ENCODE results near the gene COL24A1. TPM values are rescaled to one million over a fixed set of nuclear protein-coding genes. Genes with fewer than 3 reads are reported as not detected.

COL24A1 gene
- total and polyA plus RNA-seq, 2 donors (not counting 3 experiments of a cell fraction or from before 2014, with no cell fraction given) = 0.03 TPM; not detected in 1

GRCh38 chr1:85847356-85847755 is 309.2 kb downstream of the COL24A1 start:
- no peaks in the 10 kb centered on the region for H3K36me3 ChIP-seq (ENCODE audit: control insufficient read depth in 2 of 2, extremely low read depth in 1 of 2, insufficient read depth in 2 of 2, low read length in 2 of 2)
- no peaks in the 10 kb centered on the region for H3K79me2 ChIP-seq (ENCODE audit: control insufficient read depth, insufficient read depth, low read length)
- DNase-seq (ENCODE audit: low read depth, low spot score) (no peak), FAIRE-seq (no peak)
- no peak overlapping the region for H3K27ac ChIP-seq (ENCODE audit: insufficient read depth, low read depth, low read length)
- POLR2A ChIA-PET = no interaction called here
- no peak overlapping the region for H3K4me3 ChIP-seq (replicated peaks in 1 of 3; ENCODE audit: insufficient read depth in 1 of 3, low read depth in 1 of 3, low read length in 3 of 3)
- no peaks in the 10 kb centered on the region for H3K9me3 ChIP-seq (replicated peaks; ENCODE audit: control insufficient read depth, insufficient read depth, low read length)
- no peak overlapping the region for H3K4me2 ChIP-seq (ENCODE audit: insufficient read depth, low read length)
- H2AFZ ChIP-seq (ENCODE audit: low read depth, low read length) = no peak overlapping the region
- H4K20me1 ChIP-seq (replicated peaks; ENCODE audit: control insufficient read depth, extremely low read depth, insufficient read depth, low read length) = no peaks in the 10 kb centered on the region
- no TSS peak for BruUV-seq (replicated peaks)
- peaks cover 4 to 31% of the 10 kb centered on the region in 2 experiments for H3K27me3 ChIP-seq (ENCODE audit: control insufficient read depth in 2 of 2, insufficient read depth in 2 of 2, low read length in 2 of 2)
- CTCF ChIA-PET = no interaction called here
- dilution Hi-C loops (cut with MboI; ENCODE audit: extremely low pct_ligation_motif_present, low sequenced_read_pairs) (no loop called here), intact Hi-C loops (cut with micrococcal nuclease) (no loop called here)
- no peaks in the 10 kb centered on the region for H3K9me1 ChIP-seq (replicated peaks; ENCODE audit: control insufficient read depth, extremely low read depth, insufficient read depth, low read length)
- TF ChIP-seq CTCF (IDR thresholded peaks at IDR 0.05; ENCODE audit: extremely low read depth in 1 of 2, insufficient read depth in 1 of 2, low read depth in 1 of 2, low read length in 2 of 2) (no peak), JUN (IDR thresholded peaks at IDR 0.05; ENCODE audit: borderline replicate concordance, insufficient read depth, insufficient read length, low read depth) (no peak), MYC (IDR thresholded peaks at IDR 0.05; ENCODE audit: low read depth, low read length) (no peak), GATA2 (IDR thresholded peaks at IDR 0.05; ENCODE audit: insufficient read depth, insufficient read length, low read depth, low read length) (no peak), FOS (IDR thresholded peaks at IDR 0.05; ENCODE audit: borderline replicate concordance, insufficient read depth, low read length) (no peak), EZH2 (IDR thresholded peaks at IDR 0.05; ENCODE audit: borderline replicate concordance, low read depth, low read length, severe bottlenecking) (no peak)
- H3K4me1 ChIP-seq (ENCODE audit: control insufficient read depth, extremely low read depth, insufficient read depth, low read length) = peaks cover 5% of the 10 kb centered on the region
- H3K9ac ChIP-seq (replicated peaks; ENCODE audit: extremely low read depth, insufficient read depth, low read length) = no peak overlapping the region

- no peak overlapping the region for H2AFZ ChIP-seq (ENCODE audit: low read depth, low read length)
- no peaks in the 10 kb centered on the region for H3K9me1 ChIP-seq (replicated peaks; ENCODE audit: control insufficient read depth, extremely low read depth, insufficient read depth, low read length)
- no peak overlapping the region for H3K9ac ChIP-seq (replicated peaks; ENCODE audit: extremely low read depth, insufficient read depth, low read length)
- POLR2A ChIA-PET = no interaction called here
- intact Hi-C loops (cut with micrococcal nuclease) (no loop called here), dilution Hi-C loops (cut with MboI; ENCODE audit: extremely low pct_ligation_motif_present, low sequenced_read_pairs) (no loop called here)
- no peaks in the 10 kb centered on the region for H3K79me2 ChIP-seq (ENCODE audit: control insufficient read depth, insufficient read depth, low read length)
- H3K4me3 ChIP-seq (replicated peaks in 1 of 3; ENCODE audit: insufficient read depth in 1 of 3, low read depth in 1 of 3, low read length in 3 of 3) = no peak overlapping the region
- no peaks in the 10 kb centered on the region for H4K20me1 ChIP-seq (replicated peaks; ENCODE audit: control insufficient read depth, extremely low read depth, insufficient read depth, low read length)
- CTCF ChIA-PET = no interaction called here
- FAIRE-seq = no peak
- no peaks in the 10 kb centered on the region for H3K36me3 ChIP-seq (ENCODE audit: control insufficient read depth in 2 of 2, extremely low read depth in 1 of 2, insufficient read depth in 2 of 2, low read length in 2 of 2)
- TF ChIP-seq POLR2AphosphoS5 (IDR thresholded peaks at IDR 0.05; ENCODE audit: insufficient read depth, low read depth, low read length) = no peak
- TF ChIP-seq MYC (IDR thresholded peaks at IDR 0.05; ENCODE audit: low read depth, low read length) = no peak
- TF ChIP-seq JUN (IDR thresholded peaks at IDR 0.05; ENCODE audit: borderline replicate concordance, insufficient read depth, insufficient read length, low read depth) = no peak
- TF ChIP-seq POLR2A (IDR thresholded peaks at IDR 0.05; ENCODE audit: low read depth, low read length) = no peak
- no peak for TF ChIP-seq FOS (IDR thresholded peaks at IDR 0.05; ENCODE audit: borderline replicate concordance, insufficient read depth, low read length)
- TF ChIP-seq GATA2 (IDR thresholded peaks at IDR 0.05; ENCODE audit: insufficient read depth, insufficient read length, low read depth, low read length) = no peak
- no peak for TF ChIP-seq CTCF (IDR thresholded peaks at IDR 0.05; ENCODE audit: extremely low read depth in 1 of 2, insufficient read depth in 1 of 2, low read depth in 1 of 2, low read length in 2 of 2)
- TF ChIP-seq EZH2 (IDR thresholded peaks at IDR 0.05; ENCODE audit: borderline replicate concordance, low read depth, low read length, severe bottlenecking) = no peak
- no peak for TF ChIP-seq MAX (IDR thresholded peaks at IDR 0.05; ENCODE audit: insufficient read depth, insufficient read length)
- no TSS peak for BruUV-seq (replicated peaks)
- H3K4me1 ChIP-seq (ENCODE audit: control insufficient read depth, extremely low read depth, insufficient read depth, low read length) = peaks cover 5% of the 10 kb centered on the region
- H3K27ac ChIP-seq (ENCODE audit: insufficient read depth, low read depth, low read length) = no peak overlapping the region
- H3K9me3 ChIP-seq (replicated peaks; ENCODE audit: control insufficient read depth, insufficient read depth, low read length) = no peaks in the 10 kb centered on the region
- no peak overlapping the region for H3K4me2 ChIP-seq (ENCODE audit: insufficient read depth, low read length)
- no peak for DNase-seq (ENCODE audit: low read depth, low spot score)
- peaks cover 4 to 29% of the 10 kb centered on the region in 2 experiments for H3K27me3 ChIP-seq (ENCODE audit: control insufficient read depth in 2 of 2, insufficient read depth in 2 of 2, low read length in 2 of 2)
These were observed 309.9 kb downstream of the COL24A1 start for GRCh38 chr1:85846706-85847105.

All from endothelial cell of umbilical vein (primary cell).